Stimulated activated CD4-positive, alpha-beta T cell treated with anti-CD3 and anti-CD28 coated beads, Interleukin-15, amount 100 ng/mL, for 24 hours (primary cell): ENCODE measurements around the gene SLC13A4.
"Not testable (repeated sequence)": the region's sequence is repeated elsewhere in the genome, so short reads cannot be mapped to it uniquely, and the experiment has no call there.

Experiments used
- DNase-seq: peaks from one replicate; pipeline ENCODE4 v3.0.0-alpha.2; 2020

Gene SLC13A4

GRCh38 chr7:135747366-135747765 is 19.4 kb upstream of the SLC13A4 start:
- DNase-seq = no peak

DNA sequence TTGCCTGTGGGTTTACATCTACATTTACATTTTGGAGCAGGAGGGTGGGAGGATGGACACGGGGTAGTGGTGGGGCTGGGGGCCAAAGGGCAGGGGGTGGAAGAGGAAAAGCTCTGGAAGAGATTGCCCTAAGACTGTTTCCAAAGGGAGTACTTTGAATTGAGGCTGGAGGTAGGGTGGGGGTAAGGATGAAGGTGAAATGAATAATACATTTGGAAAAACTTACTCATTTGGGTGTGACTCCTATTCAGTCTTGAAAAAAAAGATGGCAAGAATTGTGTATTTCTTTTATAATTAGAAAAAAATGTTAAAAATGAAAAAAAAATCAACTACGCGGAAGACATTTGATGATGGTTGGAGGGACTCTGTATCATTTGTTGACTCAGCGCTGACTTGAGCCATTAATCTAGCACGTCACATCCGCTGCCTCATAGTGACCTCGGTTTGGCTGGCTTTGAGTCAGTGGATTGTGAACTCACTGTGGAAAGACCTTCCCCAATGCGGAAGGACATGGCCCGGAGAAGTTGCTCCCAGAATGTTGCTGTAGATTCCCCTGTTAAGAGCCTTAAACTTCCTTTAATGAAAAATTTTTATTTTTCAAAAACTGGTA is 17.8 kb upstream of the SLC13A4 start:
- no peak for DNase-seq

GRCh38 chr7:135744938-135745702 is 17.1 kb upstream of the SLC13A4 start:
- DNase-seq = no peak

- DNase-seq = no peak
These were observed 16.1 kb upstream of the SLC13A4 start for GRCh38 chr7:135743907-135744731.

DNA sequence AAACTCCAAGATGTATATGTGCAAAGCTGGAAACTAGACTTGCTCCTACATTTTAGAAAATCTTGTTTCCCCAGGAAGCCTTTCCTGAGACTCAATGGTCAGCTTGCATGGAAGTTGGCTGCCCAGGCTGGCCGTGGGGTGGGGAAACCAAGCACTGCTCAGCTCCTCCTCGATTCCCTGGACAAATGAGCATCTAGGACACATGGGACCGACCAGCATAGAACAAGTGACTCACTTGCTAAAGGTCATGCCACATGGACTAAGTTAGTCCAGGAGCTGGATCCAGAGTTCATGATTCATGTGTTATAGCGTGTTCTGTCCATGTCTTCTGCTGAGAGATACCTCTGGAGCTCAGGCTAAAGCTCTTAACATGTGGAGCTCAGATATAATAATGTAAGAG is 14.4 kb upstream of the SLC13A4 start:
- no peak for DNase-seq

GRCh38 chr7:135741905-135742304 is 13.9 kb upstream of the SLC13A4 start:
- no peak for DNase-seq

DNA sequence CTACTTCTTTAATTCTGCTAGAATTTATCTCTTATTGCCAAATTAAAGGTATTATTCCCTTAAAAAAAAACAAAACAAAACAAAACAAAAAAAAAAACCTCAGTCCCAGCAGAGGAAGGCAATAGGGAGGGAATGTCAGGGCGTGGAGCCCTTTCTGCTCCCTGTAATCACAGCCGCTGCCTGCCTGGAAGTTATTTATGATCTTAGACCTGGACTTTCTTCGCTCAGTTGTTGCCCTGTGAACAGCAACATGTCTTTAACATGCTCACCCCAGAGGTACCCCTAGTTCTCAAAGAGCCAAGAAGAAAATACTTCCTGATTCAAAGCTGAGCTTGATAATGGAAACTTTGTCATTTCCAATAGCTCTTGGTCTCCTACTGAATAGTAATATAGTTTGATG is 12.9 kb upstream of the SLC13A4 start:
- no peak for DNase-seq

DNA sequence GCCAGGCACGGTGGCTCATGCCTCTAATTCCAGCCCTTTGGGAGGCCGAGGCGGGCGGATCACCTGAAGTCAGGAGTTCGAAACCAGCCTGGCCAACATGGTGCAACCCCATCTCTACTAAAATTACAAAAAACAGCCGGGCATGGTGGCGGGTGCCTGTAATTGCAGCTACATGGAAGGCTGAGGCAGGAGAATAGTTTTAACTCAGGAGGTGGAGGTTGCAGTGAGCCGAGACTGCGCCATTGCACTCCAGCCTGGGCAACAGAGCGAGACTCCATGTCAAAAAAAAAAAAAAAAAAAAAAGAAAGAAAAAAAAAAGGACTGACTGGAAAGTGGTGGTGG is 9.3 kb upstream of the SLC13A4 start:
- DNase-seq = not testable (repeated sequence)

GRCh38 chr7:135736586-135737305 is 8.8 kb upstream of the SLC13A4 start:
- no peak for DNase-seq

DNA sequence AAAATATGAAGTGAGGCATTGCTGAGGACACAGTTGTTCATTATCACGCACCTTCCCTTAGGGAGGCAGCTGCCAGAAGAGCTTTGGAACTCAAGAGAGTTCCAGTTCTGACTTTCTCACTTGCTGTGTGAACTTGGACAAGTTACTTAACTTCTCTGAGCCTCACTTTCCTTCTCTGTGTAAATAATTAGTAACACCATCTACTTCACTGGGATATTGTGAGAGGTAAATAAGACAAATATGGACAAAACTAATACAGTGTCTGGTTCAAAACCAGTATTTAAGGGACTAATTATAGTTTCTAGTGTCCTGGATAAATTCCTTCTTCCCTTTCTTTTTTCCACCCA is 6.3 kb upstream of the SLC13A4 start:
- DNase-seq = no peak

DNA sequence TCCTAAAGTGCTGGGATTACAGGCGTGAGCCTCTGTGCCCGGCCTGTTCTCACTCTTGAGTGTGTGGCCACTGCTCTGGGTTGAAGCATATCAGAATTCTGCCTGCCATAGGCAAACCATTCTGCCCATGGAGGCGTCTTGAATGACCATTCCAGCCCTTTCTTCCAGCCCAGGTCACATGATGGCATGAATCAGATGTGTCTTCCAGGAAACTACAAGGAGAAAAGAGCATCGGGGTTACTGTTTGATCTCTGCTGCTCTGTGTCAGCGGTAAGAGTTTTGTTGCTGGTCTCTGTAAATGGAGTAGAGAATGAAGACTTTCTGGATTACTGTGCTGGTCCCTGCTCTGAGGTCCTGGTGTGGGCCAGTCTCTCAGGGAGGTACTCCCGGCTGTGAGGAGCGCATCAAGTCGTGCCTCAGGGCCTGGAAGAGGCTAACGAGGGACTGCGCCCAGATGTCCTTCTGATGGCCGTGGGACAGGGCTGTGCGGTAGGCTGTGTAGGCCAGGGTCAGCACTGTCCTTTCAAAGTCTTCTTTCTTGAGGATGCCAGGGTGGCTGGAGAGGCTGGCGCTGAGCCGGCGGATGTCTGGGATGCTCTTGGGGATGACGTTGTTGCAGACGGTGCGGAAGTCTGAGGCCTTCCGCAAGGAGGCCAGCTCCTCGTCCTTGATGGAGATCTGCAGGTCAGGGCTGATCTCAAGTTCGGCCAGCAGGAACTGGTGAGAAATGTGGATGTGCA is 5.8 kb upstream of the SLC13A4 start:
- DNase-seq = no peak

- no peak for DNase-seq
These were observed 3.1 kb upstream of the SLC13A4 start for GRCh38 chr7:135731131-135731530.

GRCh38 chr7:135729230-135729629 is 1.2 kb upstream of the SLC13A4 start:
- DNase-seq = no peak

GRCh38 chr7:135726911-135727673 is 894 bp downstream of the SLC13A4 start:
- no peak for DNase-seq

GRCh38 chr7:135726276-135726788 is 1.7 kb downstream of the SLC13A4 start:
- DNase-seq = no peak

DNA sequence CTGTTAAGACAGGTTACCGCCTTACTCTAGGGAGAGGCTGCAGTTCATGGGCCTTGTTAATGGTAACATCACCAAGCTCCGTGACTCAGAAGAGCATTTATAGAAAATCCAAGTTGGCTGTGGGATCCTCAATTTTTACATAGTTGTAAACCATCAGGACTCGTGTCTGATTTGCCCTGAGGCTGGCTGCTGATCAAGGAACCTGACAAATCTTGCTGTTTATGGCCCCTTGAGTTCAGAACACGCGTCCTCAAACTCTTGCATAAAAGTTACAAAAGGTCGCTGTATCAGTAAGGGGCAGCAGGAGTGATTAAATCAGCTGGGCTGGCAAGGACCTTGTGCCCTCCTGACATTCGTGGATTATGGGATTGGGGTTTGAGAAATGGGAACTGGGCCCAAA is 4.6 kb downstream of the SLC13A4 start:
- DNase-seq = no peak

DNA sequence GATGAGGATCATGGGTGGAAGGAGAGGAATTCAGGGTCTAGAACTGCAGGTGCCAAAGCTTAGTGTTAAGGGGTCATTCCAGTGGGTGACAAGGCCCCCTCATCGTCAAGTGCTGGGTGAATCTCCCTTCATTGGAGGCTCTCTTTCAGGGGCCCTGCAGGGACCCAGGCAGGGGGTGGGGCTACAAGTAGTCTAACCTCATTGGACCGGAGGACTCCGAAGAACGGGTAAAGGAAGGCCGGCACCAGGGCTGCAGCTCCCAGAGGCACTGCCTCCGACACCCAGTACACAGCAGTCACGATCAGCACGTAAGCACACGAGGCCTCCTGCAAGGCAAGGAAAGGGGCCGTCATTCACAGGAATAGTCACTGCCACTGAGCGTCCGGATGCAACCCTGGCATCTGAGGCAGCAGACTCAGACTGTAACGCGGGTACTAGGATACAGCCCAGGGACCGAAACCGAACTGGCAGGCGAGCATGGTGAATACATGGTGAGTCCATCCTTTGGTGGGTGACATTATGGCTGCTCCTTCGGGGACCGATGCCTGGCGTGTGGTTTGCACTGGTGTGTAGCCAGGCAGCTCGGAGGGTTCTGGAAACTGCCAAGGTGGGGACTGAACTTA is 6.7 kb downstream of the SLC13A4 start:
- no peak for DNase-seq

DNA sequence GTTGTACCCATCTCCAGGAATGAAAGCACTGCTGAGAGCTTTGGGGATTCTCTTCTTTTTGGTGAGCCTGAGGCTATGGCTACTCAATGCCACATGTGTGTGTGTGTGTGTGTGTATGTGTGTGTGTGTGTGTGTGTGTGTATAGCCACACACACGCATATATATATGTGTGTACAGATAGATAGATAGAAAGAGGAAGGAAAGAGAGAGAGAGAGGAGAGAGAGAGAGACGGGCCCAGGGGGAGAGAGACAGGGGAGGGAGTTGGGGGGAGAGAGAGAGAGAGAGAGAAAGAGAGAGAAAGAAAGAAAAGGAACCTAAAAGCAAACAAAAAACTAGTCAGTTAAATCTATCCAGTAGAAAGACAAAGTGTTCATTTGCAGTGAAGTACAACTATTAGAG is 8.3 kb downstream of the SLC13A4 start:
- DNase-seq = no peak

GRCh38 chr7:135718794-135719437 is 9.1 kb downstream of the SLC13A4 start:
- no peak for DNase-seq

DNA sequence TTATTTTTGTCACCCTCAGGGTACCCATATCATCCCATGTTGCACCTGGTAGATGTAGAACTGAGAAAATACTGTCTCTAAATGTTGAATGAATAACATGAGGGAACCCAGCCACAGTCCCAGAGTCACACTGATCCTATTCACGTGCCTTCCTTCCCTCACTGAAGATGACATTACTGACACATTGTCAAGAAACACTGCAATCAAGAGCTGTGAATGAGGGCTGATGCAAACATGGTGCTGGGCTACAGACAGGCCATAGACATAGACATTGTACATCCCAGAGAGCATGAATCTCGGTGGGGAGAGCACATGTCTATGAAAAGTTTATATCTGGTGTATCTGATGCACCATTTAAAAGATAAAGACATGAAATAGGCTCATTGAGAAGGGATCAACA is 9.8 kb downstream of the SLC13A4 start:
- DNase-seq = no peak

DNA sequence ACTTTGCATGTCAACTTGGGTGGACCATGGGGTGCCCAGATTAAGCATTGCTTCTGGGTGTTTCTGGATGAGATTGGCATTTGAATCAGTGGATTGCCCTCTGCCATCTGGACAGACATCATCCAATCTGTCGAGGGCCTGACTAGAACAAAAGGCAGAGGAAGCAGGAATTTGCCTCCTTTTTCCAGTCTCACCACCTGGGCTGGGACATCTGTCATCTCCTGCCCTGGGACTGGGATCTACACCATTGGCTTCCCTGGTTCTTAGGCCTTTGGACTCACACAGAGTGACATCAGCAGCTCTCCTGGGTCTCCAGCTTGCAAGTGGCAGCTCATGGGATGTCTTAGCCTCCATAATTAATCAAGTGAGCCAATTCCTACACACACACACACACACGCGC is 10.3 kb downstream of the SLC13A4 start:
- no peak for DNase-seq
